Activated naive CD4-positive, alpha-beta T cell treated with anti-CD3 and anti-CD28 coated beads for 36 hours (primary cell): ENCODE results near the gene NIT1. TPM values are rescaled to one million over a fixed set of nuclear protein-coding genes. Genes with fewer than 3 reads are reported as not detected.

Experiments used
- CTCF ChIA-PET: fragments of 350-600 bp; sonication (Branson Sonifier 250); formaldehyde crosslinking; loops from one replicate; lab custom pipeline; 2021; ENCODE audit warnings: antibody characterized with exemption; lab: Charles Lee
- DNase-seq: peaks from one replicate; pipeline ENCODE4 v3.0.0-alpha.2; 2020
- H3K27ac Mint-ChIP-seq: one replicate; pipeline ENCODE4 v1.8.0; 2021; ENCODE audit warnings: mild to moderate bottlenecking, mixed read lengths
- H3K27me3 Mint-ChIP-seq: one replicate; pipeline ENCODE4 v1.8.0; 2021; ENCODE audit warnings: low read depth, mixed read lengths
- H3K36me3 Mint-ChIP-seq: one replicate; pipeline ENCODE4 v1.8.0; 2021; ENCODE audit warnings: low read depth, mixed read lengths
- H3K4me1 Mint-ChIP-seq: one replicate; pipeline ENCODE4 v1.8.0; 2021; ENCODE audit warnings: low read depth, mixed read lengths
- H3K4me3 Mint-ChIP-seq: one replicate; pipeline ENCODE4 v1.8.0; 2021; ENCODE audit warnings: mild to moderate bottlenecking, moderate library complexity, mixed read lengths
- H3K9me3 Mint-ChIP-seq: one replicate; pipeline ENCODE4 v1.8.0; 2021; ENCODE audit warnings: mixed read lengths
- intact Hi-C: fragments of 100-400 bp; cut with micrococcal nuclease; formaldehyde crosslinking; loops from one replicate; pipeline ENCODE4 v1.15.1; 2023
- total RNA-seq, 2 experiments: library from RNA; stranded (reverse); gene quantifications; one replicate each; pipeline ENCODE4 v1.2.3, GENCODE V29; 2021

The NIT1 gene
- total RNA-seq, 2 experiments from 2014 or later: 59.1 to 63.1 TPM

GRCh38 chr1:161137881-161138280 is 20.0 kb downstream of the NIT1 start:
- Mint-ChIP-seq H3K36me3 (peaks cover 2% of the 10 kb centered on the region), H3K9me3 (no peaks in the 10 kb centered on the region), H3K4me3 (no peak overlapping the region), H3K27me3 (no peaks in the 10 kb centered on the region), H3K4me1 (peaks cover 4% of the 10 kb centered on the region), H3K27ac (no peak overlapping the region)
- DNase-seq: no peak
- intact Hi-C loops: loop anchor here (2.0 to 10.0 kb wide), 2 partner anchors 39 to 303 kb away; partner anchors contain the start of gene KLHDC9
- CTCF ChIA-PET: interaction anchor here (0.7 to 7.8 kb wide), 14 partner anchors 10 to 303 kb away, joined by 3 to 45 read pairs (median 6); partner anchors contain the start of genes ARHGAP30 and KLHDC9

GRCh38 chr1:161138431-161138830 is 20.5 kb downstream of the NIT1 start:
- intact Hi-C loops: loop anchor here (2.0 to 10.0 kb wide), 2 partner anchors 40 to 304 kb away; partner anchors contain the start of gene KLHDC9
- CTCF ChIA-PET: interaction anchor here (0.6 to 7.8 kb wide), 16 partner anchors 9 to 304 kb away, joined by 3 to 45 read pairs (median 4); partner anchors contain the start of genes ARHGAP30 and KLHDC9
- no peak for DNase-seq
- H3K4me1 Mint-ChIP-seq: peaks cover 4% of the 10 kb centered on the region
- no peak overlapping the region for H3K4me3 Mint-ChIP-seq
- H3K27ac Mint-ChIP-seq: no peak overlapping the region
- H3K36me3 Mint-ChIP-seq: peaks cover 2% of the 10 kb centered on the region
- no peaks in the 10 kb centered on the region for H3K9me3 Mint-ChIP-seq
- H3K27me3 Mint-ChIP-seq: no peaks in the 10 kb centered on the region

DNA sequence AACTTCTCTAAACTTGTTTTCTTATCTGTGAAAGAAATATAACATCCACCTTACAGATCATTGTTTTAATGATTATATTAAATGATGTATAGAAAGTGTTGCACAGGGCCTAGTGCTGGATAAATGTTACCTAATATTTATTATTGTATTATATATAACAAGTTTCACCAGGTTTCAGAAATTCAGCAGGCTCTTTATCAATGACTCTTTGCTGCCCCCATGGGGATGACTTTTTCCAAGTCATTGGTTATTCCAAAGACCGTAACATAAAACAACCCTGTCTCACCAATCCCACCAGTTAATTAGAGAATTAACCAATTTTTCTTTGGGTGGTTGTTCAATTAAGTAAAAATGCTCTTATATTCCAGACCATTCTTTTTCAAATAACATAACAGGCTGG is 21.9 kb downstream of the NIT1 start:
- CTCF ChIA-PET: interaction anchor here (0.5 to 7.8 kb wide), 8 partner anchors 8 to 143 kb away, joined by 3 to 45 read pairs (median 6); partner anchors contain the start of gene ARHGAP30
- no peak overlapping the region for H3K4me3 Mint-ChIP-seq
- no peaks in the 10 kb centered on the region for H3K27me3 Mint-ChIP-seq
- peaks cover 2% of the 10 kb centered on the region for H3K36me3 Mint-ChIP-seq
- peaks cover 4% of the 10 kb centered on the region for H3K4me1 Mint-ChIP-seq
- no peak overlapping the region for H3K27ac Mint-ChIP-seq
- intact Hi-C loops: loop anchor here (1.0 to 10.0 kb wide), 4 partner anchors 41 to 305 kb away; partner anchors contain the start of gene KLHDC9
- peak; percentile 71 for DNase-seq
- no peaks in the 10 kb centered on the region for H3K9me3 Mint-ChIP-seq

- Mint-ChIP-seq H3K4me1 (peaks cover 4% of the 10 kb centered on the region), H3K36me3 (no peaks in the 10 kb centered on the region), H3K27me3 (no peaks in the 10 kb centered on the region), H3K9me3 (no peaks in the 10 kb centered on the region), H3K4me3 (no peak overlapping the region), H3K27ac (no peak overlapping the region)
- no peak for DNase-seq
- intact Hi-C loops: no loop called here
- CTCF ChIA-PET: interaction anchor here (0.7 to 7.8 kb wide), 11 partner anchors 8 to 187 kb away, joined by 3 to 45 read pairs (median 4); partner anchors contain the start of genes DEDD and PPOX
These were observed 23.0 kb downstream of the NIT1 start for GRCh38 chr1:161140755-161141400.

DNA sequence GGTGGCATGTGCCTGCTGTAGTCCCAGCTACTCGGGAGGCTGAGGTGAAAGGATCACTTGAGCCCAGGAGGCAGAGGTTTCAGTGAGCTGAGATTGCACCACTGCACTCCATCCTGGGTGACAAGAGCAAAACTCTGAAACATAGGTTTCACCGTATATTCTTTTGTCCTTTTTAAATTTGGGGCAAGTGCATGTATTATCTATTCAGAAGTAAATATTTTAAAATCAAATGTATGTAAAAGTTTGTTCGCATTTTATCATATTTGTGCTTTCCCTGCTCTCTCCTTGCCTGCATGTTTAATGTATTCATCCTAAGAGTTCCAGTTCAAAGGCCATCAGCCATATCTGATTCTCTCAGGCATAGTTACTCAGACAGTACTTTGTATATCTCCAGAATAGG is 27.9 kb downstream of the NIT1 start:
- Mint-ChIP-seq H3K4me3 (no peak overlapping the region), H3K36me3 (no peaks in the 10 kb centered on the region), H3K27ac (no peak overlapping the region), H3K27me3 (no peaks in the 10 kb centered on the region), H3K9me3 (no peaks in the 10 kb centered on the region), H3K4me1 (no peaks in the 10 kb centered on the region)
- intact Hi-C loops: no loop called here
- no peak for DNase-seq
- CTCF ChIA-PET: interaction anchor here (0.9 kb wide), 1 partner anchor 10 kb away, joined by 3 read pairs; no protein-coding TSS in a partner anchor

DNA sequence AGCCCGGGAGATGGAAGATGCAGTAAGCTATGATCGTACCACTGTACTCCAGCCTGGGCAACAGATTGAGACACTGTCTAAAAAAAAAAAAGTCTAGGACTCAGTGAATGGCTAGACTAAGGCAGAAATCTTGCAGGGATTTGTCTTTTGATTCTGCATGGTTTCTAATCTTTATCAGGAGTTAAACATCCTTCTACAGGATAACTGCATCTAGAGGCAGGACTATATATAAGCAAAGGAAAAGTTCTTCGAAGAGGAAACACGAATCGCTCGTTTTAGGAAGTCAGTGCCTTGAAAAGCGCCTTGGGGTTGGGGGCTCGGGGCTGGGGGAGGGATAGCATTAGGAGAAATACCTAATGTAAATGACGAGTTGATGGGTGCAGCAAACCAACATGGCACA is 35.3 kb downstream of the NIT1 start:
- Mint-ChIP-seq H3K4me1 (peaks cover 16% of the 10 kb centered on the region), H3K9me3 (no peaks in the 10 kb centered on the region), H3K4me3 (peak overlapping the region; percentile 95), H3K27ac (peak overlapping the region; percentile 81), H3K36me3 (peaks cover 3% of the 10 kb centered on the region), H3K27me3 (no peaks in the 10 kb centered on the region)
- no peak for DNase-seq
- CTCF ChIA-PET: interaction anchor here (1.3 to 2.5 kb wide), 3 partner anchors 12 to 49 kb away, joined by 3 to 22 read pairs (median 3); partner anchors contain the start of genes NDUFS2 and PPOX
- intact Hi-C loops: loop anchor here (1.0 kb wide), 5 partner anchors 21 to 107 kb away; partner anchors contain the start of gene DEDD

- Mint-ChIP-seq H3K36me3 (peaks cover 3% of the 10 kb centered on the region), H3K27me3 (no peaks in the 10 kb centered on the region), H3K9me3 (no peaks in the 10 kb centered on the region), H3K27ac (peak within 1 kb of the TSS; percentile 99), H3K4me1 (peaks cover 22% of the 10 kb centered on the region), H3K4me3 (peak within 1 kb of the TSS; percentile 95)
- DNase-seq: peak; percentile 88
- CTCF ChIA-PET: interaction anchor here (1.3 to 2.5 kb wide), 2 partner anchors 12 to 49 kb away, joined by 3 to 22 read pairs; partner anchors contain the start of genes NDUFS2 and PPOX
- intact Hi-C loops: loop anchor here (1.0 kb wide), 5 partner anchors 22 to 108 kb away; partner anchors contain the start of gene DEDD
These were observed 35.9 kb downstream of the NIT1 start, which contains the start of gene UFC1 for GRCh38 chr1:161153682-161154337. TSS of gene UFC1 (plus strand) at chr1:161153978. CDS start at chr1:161153998, 20 bp downstream.

DNA sequence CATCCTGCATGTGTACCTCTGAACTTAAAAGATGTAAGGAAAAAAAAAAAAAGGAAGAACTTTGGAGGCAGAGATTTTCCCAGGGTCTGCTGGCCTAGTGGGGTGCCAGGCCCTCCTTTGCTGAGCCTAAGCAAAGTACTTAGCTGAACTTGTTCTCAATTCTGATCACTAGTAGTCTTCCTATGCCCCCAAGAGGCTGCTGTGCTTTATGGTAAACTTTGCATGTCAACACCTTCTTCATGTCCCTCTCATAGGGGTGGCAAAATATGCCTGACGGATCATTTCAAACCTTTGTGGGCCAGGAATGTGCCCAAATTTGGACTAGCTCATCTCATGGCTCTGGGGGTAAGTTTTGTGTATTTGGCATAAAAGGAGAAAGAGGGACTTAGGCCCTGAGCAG is 40.0 kb downstream of the NIT1 start:
- Mint-ChIP-seq H3K36me3 (peaks cover 14% of the 10 kb centered on the region), H3K9me3 (no peaks in the 10 kb centered on the region), H3K27me3 (no peaks in the 10 kb centered on the region), H3K4me3 (peak overlapping the region; percentile 5), H3K27ac (peak overlapping the region; percentile 2), H3K4me1 (peaks cover 54% of the 10 kb centered on the region)
- no peak for DNase-seq
- CTCF ChIA-PET: interaction anchor here (0.7 to 2.5 kb wide), 4 partner anchors 9 to 25 kb away, joined by 3 to 19 read pairs (median 4); partner anchors contain the start of gene PPOX
- intact Hi-C loops: loop anchor here (2.0 kb wide), 3 partner anchors 19 to 89 kb away; partner anchors contain the start of genes ARHGAP30, B4GALT3 and NDUFS2

GRCh38 chr1:161158316-161159010 is 40.6 kb downstream of the NIT1 start:
- Mint-ChIP-seq H3K4me3 (peak overlapping the region; percentile 82), H3K4me1 (peaks cover 57% of the 10 kb centered on the region), H3K27ac (no peak overlapping the region), H3K9me3 (no peaks in the 10 kb centered on the region), H3K36me3 (peaks cover 18% of the 10 kb centered on the region), H3K27me3 (no peaks in the 10 kb centered on the region)
- intact Hi-C loops: loop anchor here (2.0 kb wide), 3 partner anchors 18 to 90 kb away; partner anchors contain the start of genes ARHGAP30, B4GALT3 and NDUFS2
- no peak for DNase-seq
- CTCF ChIA-PET: interaction anchor here (0.7 to 2.5 kb wide), 5 partner anchors 8 to 63 kb away, joined by 3 to 19 read pairs (median 3); partner anchors contain the start of gene PPOX

DNA sequence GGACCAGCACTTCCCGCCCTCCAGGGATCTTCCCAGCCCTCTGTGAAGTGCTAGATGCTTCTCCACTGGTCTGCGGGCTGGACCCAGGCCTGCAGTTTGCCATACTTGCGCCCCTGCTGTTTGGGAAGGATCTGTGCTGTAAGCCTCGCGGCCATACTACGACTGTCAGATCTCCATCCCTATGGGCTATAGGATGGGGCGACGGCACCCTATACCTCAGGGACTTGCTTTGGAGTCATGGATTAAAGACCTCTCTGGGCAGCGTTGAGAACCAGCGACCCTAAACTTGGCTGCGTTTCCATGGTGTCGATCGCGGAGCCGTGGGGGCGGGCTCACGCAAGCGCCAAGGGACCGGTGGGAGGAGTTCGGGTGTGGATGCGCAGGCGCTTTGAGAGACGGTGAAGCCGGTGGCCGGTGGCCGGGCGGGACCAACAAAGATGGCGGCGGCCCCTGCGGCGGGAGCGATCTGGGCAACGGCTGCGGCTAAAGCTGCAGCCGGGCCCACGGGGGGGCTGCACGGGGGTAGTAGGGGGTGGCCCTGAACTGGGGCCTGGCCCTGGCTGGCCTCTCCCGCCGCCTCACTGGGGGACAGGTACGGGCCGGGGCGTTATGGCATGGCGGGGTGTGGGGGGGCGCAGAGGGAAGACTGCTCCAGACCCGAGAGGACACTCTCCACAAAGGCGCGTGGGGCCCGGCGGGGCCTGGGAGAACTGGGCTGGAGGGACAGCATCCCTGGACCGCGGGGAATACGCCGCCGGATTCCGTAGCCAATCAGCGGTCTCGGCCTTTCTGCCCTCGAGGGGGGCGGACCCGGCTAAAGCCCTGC is 41.4 kb downstream of the NIT1 start, which contains the start of gene USP21:
Gene USP21 (plus strand): TSS at position 414 of the 826 bp plus-strand sequence. CDS start 1,141 bp downstream, outside the sequence.
- no peaks in the 10 kb centered on the region for H3K9me3 Mint-ChIP-seq
- H3K36me3 Mint-ChIP-seq: peaks cover 20% of the 10 kb centered on the region
- DNase-seq: peak; percentile 94
- H3K4me1 Mint-ChIP-seq: peaks cover 58% of the 10 kb centered on the region
- CTCF ChIA-PET: interaction anchor here (1.1 to 2.5 kb wide), 2 partner anchors 7 to 22 kb away, joined by 3 to 19 read pairs; partner anchors contain the start of gene PPOX
- H3K4me3 Mint-ChIP-seq: peak within 1 kb of the TSS; percentile 82
- no peaks in the 10 kb centered on the region for H3K27me3 Mint-ChIP-seq
- intact Hi-C loops: loop anchor here (2.0 kb wide), 3 partner anchors 18 to 90 kb away; partner anchors contain the start of genes ARHGAP30, B4GALT3 and NDUFS2
- H3K27ac Mint-ChIP-seq: peak within 1 kb of the TSS; percentile 86
